Stimulated activated CD8-positive, alpha-beta memory T cell treated with anti-CD3 and anti-CD28 coated beads, Interleukin-2, amount 100 ng/mL, for 48 hours (primary cell): ENCODE results near the gene SRC.

Experiments used
- DNase-seq, 2 donors: peaks; one replicate each; pipeline ENCODE4 v3.0.0-alpha.2; 2020; ENCODE audit warnings: low read depth in 2 of 2

The SRC gene

GRCh38 chr20:37350649-37351574 lies 5.0 kb downstream of the SRC start:
- DNase-seq: no peak

GRCh38 chr20:37351689-37352607 lies 6.0 kb downstream of the SRC start:
- no peak for DNase-seq

- DNase-seq: no peak
Observed at GRCh38 chr20:37352608-37352980, 6.7 kb downstream of the SRC start.

GRCh38 chr20:37353285-37353849 lies 7.4 kb downstream of the SRC start:
- DNase-seq: no peak

GRCh38 chr20:37354210-37355195 lies 8.6 kb downstream of the SRC start:
- DNase-seq: no peak

GRCh38 chr20:37355252-37356180 lies 9.6 kb downstream of the SRC start:
- no peak for DNase-seq

- no peak for DNase-seq
Observed at GRCh38 chr20:37356387-37356786, 10.4 kb downstream of the SRC start.

GRCh38 chr20:37356961-37357371 lies 11.0 kb downstream of the SRC start:
- DNase-seq: no peak

GRCh38 chr20:37357481-37358365 lies 11.8 kb downstream of the SRC start:
- no peak for DNase-seq

GRCh38 chr20:37358366-37359150 lies 12.6 kb downstream of the SRC start:
- DNase-seq: no peak

GRCh38 chr20:37359331-37359730 lies 13.4 kb downstream of the SRC start:
- no peak for DNase-seq

- no peak for DNase-seq
Observed at GRCh38 chr20:37359836-37360235, 13.9 kb downstream of the SRC start.

- DNase-seq: no peak
Observed at GRCh38 chr20:37360391-37361115, 14.6 kb downstream of the SRC start.

GRCh38 chr20:37361336-37361735 lies 15.4 kb downstream of the SRC start:
- no peak for DNase-seq

GRCh38 chr20:37362231-37362792 lies 16.4 kb downstream of the SRC start:
- DNase-seq: no peak

GRCh38 chr20:37362821-37363220 lies 16.9 kb downstream of the SRC start:
- no peak for DNase-seq
